GM10248 (cell line): ENCODE measurements around the gene PRPF6.

Source experiments
- CTCF ChIA-PET: fragments of 300-600 bp; sonication (Branson Sonifier 250); formaldehyde crosslinking; extraction: SDS; loops from one replicate; lab custom pipeline; 2021; ENCODE audit warnings: antibody characterized with exemption; lab: Yijun Ruan, JAX
- POLR2A ChIA-PET: fragments of 350-650 bp; sonication (Branson Sonifier 250); formaldehyde crosslinking; extraction: SDS; loops from one replicate; lab custom pipeline; 2020; ENCODE audit warnings: antibody characterized with exemption; lab: Yijun Ruan, JAX
- DNase-seq: peaks from one replicate; pipeline ENCODE4 v3.0.0; 2012; ENCODE audit errors: extremely low spot score
- CTCF ChIP-seq: IDR thresholded peaks from 2 replicates; pipeline ENCODE4 v1.5.1; 2012; ENCODE audit warnings: mild to moderate bottlenecking, low read depth; ENCODE audit errors: extremely low read depth, missing control alignments, control extremely low read depth

Gene PRPF6

GRCh38 chr20:63935447-63935846 lies 45.5 kb upstream of the PRPF6 start:
- CTCF ChIA-PET: interaction anchor here (1.1 to 1.5 kb wide), 3 partner anchors 17 to 122 kb away, joined by 4 to 5 read pairs (median 4); no protein-coding TSS in a partner anchor

GRCh38 chr20:63937596-63937995 lies 43.3 kb upstream of the PRPF6 start:
- DNase-seq: no peak
- ChIA-PET CTCF (no interaction called here), POLR2A (no interaction called here)
- TF ChIP-seq CTCF: no peak

More at GRCh38 chr20:63935447-63935846, 45.5 kb upstream of the PRPF6 start:
- TF ChIP-seq CTCF: no peak
- no peak for DNase-seq
- POLR2A ChIA-PET: interaction anchor here (0.6 kb wide), 1 partner anchor 654 kb away, joined by 4 read pairs; no protein-coding TSS in a partner anchor

- DNase-seq: no peak
- no peak for TF ChIP-seq CTCF
- ChIA-PET CTCF (no interaction called here), POLR2A (no interaction called here)
Measured at GRCh38 chr20:63939061-63939935, 41.6 kb upstream of the PRPF6 start.

GRCh38 chr20:63940071-63940471 lies 40.9 kb upstream of the PRPF6 start:
- TF ChIP-seq CTCF: no peak
- ChIA-PET CTCF (no interaction called here), POLR2A (no interaction called here)

GRCh38 chr20:63940472-63941266 lies 40.3 kb upstream of the PRPF6 start:
- POLR2A ChIA-PET: no interaction called here
- DNase-seq: no peak
- CTCF ChIA-PET: interaction anchor here (1.0 to 1.6 kb wide), 3 partner anchors 8 to 403 kb away, joined by 3 to 4 read pairs (median 3); partner anchors contain the start of gene PTK6
- no peak for TF ChIP-seq CTCF

More at GRCh38 chr20:63940071-63940471, 40.9 kb upstream of the PRPF6 start:
- DNase-seq: no peak
